Erythroblast (primary cell): Measurements from ENCODE around the gene DPAGT1.
"Not testable (repeated sequence)": the region's sequence is repeated elsewhere in the genome, so short reads cannot be mapped to it uniquely, and the experiment has no call there.

ENCODE experiments used
- DNase-seq, 2 experiments: peaks; one replicate each; lab custom pipeline; 2025; lab: John Stamatoyannopoulos, UW
- GATA1 ChIP-seq: IDR thresholded peaks from 2 replicates; pipeline ENCODE4 v1.6.1; 2011; ENCODE audit warnings: low read depth, mild to moderate bottlenecking, control low read depth, low read length, moderate library complexity
- POLR2A ChIP-seq: IDR thresholded peaks from 2 replicates; pipeline ENCODE4 v1.6.1; 2011; ENCODE audit warnings: mild to moderate bottlenecking, low read length

The DPAGT1 gene

DNA sequence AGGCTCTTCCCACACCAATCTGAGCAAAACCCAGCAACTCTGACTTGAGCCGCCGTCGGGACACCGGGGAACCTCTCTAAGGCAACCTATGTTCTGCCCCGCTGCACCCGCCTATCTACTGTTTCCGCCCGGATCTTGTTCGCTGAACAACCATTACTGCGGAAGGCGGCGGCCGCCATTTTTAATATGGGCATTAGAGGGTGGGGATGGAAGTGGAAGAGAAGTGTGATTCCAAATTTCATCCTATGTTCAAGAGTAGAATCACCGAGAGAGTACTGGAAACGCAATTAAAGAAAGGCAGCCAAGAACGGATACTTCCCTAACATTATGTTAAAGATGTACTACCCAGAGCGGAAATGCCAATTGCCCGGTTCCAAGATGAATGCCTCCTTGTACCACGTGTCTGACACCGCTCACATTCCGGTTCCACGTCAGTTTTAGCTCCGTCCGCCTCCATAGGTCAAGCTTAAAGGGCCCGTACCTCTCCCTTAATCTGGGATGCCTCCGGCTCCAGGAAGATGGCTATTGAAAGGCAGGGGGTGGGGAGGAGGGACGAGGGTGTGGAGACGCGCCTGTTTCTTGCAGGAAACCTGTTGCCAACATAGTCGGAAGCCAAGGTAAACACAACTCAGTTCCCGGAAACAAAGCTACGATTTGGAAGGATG, at the start of gene DPAGT1:
Gene DPAGT1 (minus strand): TSS at position 95 of the 665 bp plus-strand sequence. CDS start 198 bp downstream, outside the sequence.
- peak; percentile 94 to 95 for DNase-seq
- no peak for TF ChIP-seq GATA1
- TF ChIP-seq POLR2A = peak; percentile 52

DNA sequence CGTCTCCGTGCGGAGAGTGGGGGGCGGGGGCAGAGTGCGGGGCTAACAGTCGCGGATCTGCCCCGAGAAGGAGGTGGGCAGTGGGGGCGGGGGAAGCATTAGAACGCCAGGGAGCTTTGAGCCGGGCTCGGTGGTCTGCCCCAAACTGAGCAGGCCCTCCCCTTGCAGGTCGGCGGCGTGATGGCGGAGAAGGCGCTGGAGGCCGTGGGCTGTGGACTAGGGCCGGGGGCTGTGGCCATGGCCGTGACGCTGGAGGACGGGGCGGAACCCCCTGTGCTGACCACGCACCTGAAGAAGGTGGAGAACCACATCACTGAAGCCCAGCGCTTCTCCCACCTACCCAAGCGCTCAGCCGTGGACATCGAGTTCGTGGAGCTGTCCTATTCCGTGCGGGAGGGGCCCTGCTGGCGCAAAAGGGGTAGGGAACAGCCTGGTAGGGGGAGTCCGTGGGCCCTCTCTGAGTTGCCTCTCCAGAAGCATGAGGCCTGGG, 48.2 kb upstream of the DPAGT1 start:
- no peak for DNase-seq
- TF ChIP-seq POLR2A (no peak), GATA1 (no peak)

DNA sequence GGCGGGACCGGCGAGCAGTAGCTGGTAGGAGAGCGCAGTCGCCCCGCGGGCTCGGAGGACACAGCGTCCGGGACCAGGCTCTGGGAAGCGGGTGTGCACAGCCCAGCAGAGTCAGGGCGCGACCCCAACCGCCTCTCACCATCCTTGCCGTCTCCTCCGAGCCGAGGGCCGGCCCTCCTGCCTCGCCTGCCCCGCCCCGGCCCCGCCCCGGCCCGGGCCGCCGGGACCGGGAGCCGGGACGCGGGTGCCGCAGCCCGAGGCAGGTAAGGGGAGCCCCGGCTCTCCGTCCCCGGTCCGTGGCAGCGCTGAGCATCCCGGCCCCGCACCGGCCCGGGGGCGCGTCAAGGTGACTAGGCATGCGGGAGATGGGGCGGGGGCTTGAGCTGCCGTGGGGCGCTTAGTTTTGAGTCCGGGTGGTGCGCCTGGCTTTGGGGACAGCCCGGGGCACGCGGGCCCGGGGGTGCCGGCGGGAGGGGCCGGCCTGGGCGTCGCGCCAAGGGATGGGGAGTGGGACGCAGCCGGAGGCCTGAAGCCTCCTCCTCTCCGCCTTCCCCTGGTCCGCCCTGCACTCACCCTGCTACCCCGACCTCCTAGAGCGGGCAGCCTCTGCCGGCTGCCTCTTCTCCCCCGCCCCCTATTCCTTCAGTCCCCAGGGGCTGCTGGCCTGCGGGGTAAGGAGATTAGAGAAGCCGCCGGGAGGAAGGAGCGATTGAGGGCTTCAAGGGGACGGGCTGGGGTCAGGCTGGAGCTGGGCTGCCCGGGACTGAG, 47.5 kb upstream of the DPAGT1 start, which contains the start of gene ABCG4:
Gene ABCG4 (plus strand): TSS at position 35 of the 768 bp plus-strand sequence. CDS start 914 bp downstream, outside the sequence.
- no peak for DNase-seq

DNA sequence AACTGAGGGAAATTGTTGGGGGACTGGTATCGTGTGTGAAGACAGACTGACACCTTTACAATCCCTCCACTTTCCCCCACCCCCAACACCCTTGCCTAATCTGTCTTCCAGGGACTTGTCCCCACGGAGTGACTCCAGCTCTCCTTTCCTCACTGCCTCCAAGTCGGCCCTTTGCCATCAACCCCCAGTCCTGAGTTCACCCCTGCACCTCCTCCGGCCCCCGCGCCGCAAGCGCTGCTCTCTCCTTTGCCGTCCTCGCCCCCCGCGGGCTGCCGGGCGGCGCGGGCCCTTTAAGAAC, 47.0 kb upstream of the DPAGT1 start:
- DNase-seq = no peak
- no peak for TF ChIP-seq GATA1
- no peak for TF ChIP-seq POLR2A

More for the DNA sequence above, 47.5 kb upstream of the DPAGT1 start, which contains the start of gene ABCG4:
- no peak for TF ChIP-seq GATA1
- no peak for TF ChIP-seq POLR2A

DNA sequence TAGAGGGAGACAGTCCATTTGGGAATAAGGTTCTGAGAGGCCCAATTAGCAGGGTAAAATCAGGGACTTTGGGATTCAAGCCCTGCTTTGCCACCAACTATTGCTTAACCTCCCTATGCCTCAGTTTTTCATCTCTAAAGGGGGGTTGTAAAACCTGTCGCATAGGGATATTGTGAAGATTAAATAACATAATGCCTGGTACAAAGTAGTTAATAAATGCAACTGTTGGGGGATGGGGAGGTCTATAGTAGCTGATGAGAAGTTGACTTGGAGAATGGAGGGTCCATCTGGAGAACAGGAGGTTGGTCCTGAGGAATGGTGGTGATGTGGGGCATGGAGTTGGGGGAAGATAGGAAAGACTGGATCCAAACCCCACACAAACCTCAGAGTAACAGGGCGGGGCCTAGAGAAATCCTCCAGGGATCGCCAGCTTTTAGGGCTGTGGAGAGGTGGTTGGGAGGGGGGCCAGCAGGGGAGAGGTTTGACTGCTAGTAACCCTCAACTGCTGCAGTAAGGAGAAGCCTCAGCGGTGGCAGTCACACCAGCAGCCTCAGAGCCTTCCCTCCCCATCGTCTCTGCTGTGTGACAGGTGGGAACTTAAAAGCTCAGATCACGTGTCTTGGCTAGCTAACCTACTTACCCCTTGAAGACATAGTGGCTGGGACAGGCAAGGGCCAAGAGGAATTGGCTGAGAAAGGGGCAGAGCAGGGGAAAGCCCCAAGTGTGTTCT, 46.1 kb upstream of the DPAGT1 start:
- TF ChIP-seq GATA1 = no peak
- no peak for TF ChIP-seq POLR2A
- no peak for DNase-seq

DNA sequence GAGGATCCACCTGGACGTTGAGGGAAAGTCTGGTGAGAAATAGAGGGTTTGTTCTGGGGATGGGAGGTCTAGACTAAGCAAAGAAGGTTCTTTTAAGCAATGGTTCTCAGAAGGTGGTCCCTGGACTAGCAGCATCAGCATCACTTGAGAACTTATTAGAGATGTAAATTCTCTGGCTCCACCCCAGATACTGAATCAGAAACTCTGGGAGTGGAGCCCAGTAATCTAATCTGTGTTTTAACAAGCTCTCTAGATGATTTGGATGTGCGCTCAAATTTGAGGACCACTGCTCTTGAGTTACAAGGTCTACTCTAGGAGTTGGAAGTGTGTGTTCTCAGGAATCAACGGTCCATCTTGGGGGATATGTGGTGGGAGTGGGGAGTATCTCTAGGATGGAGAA, 43.9 kb upstream of the DPAGT1 start:
- no peak for TF ChIP-seq GATA1
- TF ChIP-seq POLR2A = no peak
- DNase-seq = no peak

DNA sequence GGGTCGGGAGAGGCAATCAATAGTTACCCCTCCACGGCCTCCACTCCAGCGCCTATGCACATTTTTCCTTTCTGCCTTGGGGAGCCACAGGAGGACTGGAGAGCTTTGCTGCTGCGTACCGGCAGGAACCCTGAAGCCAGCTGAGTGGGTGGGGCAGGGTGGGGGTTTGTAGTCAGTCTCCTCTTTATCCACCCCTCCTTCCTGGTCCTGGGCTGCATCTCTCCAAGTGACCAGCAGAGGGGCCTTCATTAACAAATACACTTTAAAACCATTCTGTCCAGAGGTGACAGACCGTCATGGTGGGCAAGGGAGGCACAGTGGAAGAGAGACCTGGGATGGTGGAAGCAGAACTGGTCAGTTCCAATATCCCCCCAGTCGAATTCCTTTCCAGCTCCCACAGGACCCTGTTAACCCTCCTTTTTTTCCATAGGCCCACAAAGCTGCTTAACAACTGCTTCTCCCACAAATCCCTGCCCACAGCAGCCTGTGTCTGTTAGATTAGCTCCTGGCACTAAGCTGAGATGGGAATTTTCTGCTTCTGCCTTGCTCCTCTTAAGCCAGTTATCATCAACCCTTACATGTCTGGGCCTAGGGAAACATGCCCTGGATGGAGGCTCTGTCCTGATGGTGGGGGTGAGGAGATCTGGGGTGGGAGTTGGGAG, 43.3 kb upstream of the DPAGT1 start:
- no peak for TF ChIP-seq GATA1
- no peak for TF ChIP-seq POLR2A
- DNase-seq = peak; percentile 80

DNA sequence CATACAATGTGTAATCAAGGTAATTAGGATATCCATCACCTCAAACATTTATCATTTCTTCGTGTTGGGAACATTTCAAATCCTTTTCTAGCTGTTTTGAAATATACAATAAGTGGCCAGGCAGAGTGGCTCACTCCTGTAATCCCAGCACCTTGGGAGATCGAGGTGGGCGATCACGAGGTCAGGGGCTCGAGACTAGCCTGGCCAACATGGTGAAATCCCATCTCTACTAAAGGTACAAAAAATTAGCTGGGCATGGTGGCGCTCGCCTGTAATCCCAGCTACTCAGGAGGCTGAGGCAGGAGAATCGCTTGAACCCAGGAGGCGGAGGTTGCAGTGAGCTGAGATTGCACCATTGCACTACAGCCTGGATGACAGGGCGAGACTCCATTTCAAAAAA, 37.6 kb upstream of the DPAGT1 start:
- DNase-seq = not testable (repeated sequence)

DNA sequence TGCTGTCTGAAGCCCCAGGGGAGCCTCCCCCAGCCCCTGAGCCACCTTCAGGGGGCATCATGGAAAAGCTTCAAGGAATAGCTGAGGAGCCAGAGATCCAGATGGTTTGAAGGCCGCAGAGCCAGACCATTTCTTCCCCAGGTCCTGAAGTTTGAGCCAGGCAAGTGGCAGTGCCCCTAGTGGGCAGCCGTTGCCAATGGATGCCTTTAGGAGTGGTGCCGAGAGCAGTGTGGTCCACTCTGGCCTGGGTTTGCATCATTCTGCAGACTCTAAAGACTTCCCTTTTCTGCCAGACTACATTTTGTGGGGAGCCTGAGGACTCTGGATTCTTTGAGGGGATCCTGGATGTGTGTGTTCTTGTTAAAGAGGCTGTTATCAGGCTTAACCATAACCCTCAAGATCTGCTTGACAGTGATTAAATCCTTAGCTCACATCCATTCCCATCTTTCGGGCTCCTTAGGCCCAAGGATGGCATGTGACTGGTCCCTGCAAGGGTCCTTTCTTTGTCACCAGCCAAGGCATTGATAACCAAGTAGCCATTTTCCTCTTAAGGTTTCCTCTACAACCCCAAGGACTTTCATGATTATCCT, 32.8 kb upstream of the DPAGT1 start:
- DNase-seq = peak in 1 of 2 experiments; percentile 21
- TF ChIP-seq GATA1 = no peak
- no peak for TF ChIP-seq POLR2A

DNA sequence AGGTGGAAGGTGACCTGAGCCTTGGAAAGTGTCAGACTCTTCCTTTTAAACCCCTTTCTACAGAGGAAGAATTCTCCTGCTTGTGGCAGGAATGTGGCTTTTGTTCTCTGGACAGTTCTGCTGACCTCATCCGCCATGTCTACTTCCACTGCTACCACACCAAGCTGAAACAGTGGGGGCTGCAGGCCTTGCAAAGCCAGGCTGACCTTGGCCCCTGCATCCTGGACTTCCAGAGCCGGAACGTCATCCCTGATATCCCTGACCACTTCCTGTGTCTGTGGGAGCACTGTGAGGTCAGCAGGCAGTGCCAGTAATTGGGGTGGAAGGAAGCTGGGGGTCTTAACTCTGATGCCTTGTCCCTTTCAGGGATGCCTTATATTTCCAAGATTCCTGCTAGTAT, 29.0 kb upstream of the DPAGT1 start:
- DNase-seq = no peak
- no peak for TF ChIP-seq GATA1
- no peak for TF ChIP-seq POLR2A

DNA sequence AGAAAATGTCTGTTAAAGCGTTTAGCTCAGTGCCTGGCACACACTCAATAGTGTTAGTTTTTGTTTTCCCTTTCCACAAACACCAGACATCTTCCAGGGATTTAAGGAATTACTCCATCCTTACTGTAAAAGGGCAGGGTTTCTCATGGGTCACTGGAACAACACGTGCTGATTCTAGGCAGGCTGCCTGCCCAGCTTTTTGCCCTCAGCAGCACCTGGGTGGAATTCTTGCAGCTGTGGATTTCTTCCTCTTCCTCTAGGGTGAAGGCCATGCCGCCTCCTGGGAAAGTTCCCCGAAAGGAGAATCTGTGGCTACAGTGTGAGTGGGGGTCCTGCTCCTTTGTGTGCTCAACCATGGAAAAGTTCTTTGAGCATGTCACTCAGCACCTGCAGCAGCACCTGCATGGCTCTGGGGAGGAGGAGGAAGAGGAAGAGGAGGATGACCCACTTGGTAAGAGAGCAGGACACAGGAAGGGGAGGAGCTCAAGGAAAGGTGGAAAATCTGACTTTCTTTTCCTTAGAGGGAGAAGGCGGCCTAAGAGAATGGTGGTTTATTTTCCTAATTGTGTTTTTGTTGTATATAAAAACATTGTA, 25.1 kb upstream of the DPAGT1 start:
- TF ChIP-seq GATA1 (no peak), POLR2A (no peak)
- DNase-seq = no peak

DNA sequence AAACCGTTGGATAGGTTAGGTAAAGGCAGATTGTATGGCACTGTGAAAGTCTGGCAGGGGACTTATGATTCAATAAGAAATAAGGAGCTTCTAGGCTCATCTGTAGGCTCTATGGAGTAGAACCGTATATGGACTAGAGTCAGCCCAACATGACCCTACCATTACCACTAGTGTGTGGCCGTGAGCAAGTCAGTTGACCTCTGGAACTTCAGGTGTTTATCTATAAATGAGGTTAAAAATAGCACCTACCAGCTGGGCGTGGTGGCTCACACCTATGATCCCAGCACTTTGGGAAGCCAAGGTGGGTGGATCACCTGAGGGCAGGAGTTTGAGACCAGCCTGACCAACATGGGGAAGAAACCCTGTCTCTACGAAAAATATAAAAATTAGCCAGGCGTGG, 24.2 kb upstream of the DPAGT1 start:
- TF ChIP-seq GATA1 (no peak), POLR2A (no peak)
- no peak for DNase-seq

DNA sequence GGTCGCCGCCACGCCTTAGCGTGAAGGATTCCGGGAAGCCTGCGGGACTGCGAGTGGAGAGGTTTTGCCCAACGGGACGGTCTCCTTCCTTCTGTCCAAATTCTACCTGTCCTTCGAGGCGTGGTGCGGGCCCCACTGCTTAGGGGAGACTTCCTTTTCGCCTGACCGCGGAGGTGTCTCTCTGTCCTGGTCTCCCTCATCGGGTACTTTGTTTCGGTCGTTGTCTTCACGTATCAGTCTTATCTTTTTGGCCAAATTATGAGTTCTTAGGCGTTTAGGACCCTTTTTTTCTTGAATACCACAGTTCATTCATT, 20.1 kb upstream of the DPAGT1 start:
- no peak for DNase-seq
- TF ChIP-seq POLR2A = no peak
- no peak for TF ChIP-seq GATA1
